Suppressor macrophage treated with lipopolysaccharide for 4 hours (primary cell): ENCODE measurements around the gene COA6.

ENCODE experiments used
- DNase-seq: peaks from one replicate; pipeline ENCODE4 v3.0.0-alpha.2; 2020

COA6 gene

DNA sequence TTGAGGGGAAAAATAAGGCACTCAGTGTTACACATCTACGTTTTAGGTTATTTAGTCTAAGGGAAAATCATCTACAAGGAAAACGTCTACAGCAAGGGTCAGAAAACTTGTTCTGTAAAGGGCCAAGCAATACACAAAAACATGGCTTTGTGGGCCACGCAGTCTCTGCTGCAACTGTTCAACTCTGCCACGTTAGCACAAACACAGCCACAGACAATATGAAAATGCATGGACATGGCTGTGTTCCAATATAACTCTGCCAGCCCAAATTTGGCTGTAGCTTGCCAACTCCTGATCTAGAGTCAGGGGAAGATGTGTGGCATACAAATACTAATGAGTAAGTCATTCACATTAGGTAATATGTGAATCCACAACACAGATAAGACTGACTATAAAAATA, 40.7 kb downstream of the COA6 start:
- no peak for DNase-seq

DNA sequence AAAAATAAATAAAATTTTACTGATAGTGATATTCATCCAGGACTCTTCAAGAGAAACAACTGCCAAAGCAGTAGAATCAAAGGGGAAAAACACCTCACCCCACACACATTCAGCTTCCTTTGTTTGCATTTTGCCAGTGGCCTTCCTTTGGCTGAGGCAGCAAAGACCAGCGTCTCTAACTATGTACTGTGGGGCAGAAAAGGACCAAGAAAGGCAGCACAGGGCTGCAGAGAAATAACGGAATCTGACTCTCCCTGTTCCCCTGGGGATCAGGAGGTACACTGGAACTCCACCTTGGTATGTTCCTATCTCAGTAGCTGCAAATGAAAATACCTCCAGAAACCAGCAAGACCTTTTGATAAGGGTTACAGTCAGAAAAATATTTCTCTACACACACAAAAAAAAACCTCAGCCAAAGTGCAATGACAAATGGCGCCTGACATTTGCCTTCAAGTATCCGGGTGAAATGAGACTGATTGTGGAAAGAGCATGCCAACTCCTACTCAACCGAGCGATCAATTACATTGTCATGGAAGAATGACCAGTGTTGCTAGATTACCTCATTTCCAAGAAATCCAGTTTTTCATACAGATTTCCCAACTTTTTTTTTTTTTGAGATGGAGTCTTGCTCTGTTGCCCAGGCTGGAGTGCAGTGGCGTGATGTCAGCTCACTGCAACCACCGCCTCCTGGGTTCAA, 54.8 kb downstream of the COA6 start:
- no peak for DNase-seq

DNA sequence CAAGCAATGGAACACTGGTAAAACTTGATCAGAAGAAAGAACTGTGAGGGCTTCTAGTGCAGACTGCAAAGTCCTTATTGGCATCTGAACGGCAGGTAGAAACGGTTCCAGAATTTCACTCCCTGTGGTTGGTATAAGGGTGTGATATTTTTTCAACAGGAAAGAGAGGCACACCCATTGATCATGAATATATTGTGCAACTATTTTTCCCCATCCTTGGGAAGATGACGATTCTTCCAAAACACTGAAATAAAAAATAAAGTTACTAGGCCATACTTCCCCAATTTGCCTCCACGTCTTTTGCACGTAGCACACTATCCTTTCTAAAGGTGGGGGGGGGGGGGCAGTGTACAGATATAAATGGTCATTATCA, 56.2 kb downstream of the COA6 start:
- no peak for DNase-seq

DNA sequence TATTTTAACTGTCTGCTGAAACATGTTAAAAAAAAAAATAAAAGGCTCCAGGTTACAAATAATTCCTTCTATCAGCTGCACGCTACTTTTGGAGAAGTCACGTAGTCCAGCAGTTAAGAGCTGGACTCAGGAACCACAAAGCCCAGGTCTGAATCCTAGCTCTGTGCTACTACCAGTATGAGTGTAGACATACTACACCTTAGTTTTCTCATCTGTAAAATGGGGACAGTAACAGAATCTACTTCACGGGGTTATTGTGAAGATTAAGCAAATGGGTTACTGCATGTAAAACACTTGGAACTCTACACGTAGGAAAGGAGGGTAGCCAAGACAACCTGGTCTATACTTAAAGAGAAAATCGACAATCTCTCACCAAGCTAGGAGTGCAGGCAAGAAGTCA, 57.4 kb downstream of the COA6 start:
- no peak for DNase-seq

DNA sequence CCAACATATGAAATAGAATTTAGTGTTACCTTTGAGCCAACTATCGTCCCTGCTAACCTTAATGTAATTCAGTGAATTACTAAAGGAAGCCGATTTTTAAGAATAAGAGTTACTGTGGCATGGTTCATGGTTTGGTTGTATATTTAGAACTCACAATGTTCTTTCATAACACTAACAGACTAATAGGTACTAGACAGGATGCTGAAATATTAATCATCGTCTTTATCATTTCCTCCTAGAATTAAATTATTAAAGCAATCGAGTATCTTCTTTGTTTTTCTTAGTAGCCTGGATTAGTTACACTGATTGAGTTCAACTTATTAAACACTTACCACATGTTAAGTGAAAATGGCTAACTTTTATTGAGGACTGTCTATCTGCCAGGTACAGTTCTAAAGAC, 58.0 kb downstream of the COA6 start:
- DNase-seq: no peak

DNA sequence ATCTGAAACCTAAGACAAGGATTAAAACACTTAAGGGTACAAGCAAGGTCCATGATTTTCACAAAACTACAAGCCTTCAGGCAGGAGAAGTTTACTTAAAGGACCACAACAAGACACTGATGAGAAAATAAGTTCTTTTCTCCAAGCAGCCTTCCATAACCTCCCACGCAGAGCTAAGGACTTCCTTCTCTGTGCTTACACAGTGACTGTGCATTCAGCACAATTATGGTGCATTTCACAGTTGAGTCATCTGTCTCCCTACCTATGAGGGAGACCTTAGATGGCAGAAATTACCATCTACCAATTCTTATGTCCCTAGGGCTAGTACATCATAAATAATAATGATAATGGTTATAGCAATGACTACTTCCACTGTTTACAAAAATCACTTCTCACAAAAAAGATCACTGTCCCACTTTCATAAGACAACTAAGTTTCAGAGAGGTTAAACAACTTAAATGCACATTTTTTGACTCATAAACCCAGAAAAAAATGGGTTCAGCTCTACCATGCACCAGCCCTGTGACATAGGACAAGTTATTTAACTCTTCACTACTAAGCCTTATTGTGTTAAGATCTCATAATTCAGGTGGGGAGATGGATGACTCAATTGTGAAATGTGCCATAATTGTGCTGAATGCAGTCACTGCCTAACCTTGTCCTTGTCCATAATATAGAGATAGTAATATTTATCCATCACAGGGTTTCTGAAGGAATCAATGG, 60.5 kb downstream of the COA6 start:
- DNase-seq: peak; percentile 49
